HG03457 (cell line): ENCODE measurements around the gene MEAK7.

Source experiments
- ATAC-seq: cut with Tn5 transposase; IDR thresholded peaks from one replicate; pipeline ENCODE4 v1.9.1; 2021; ENCODE audit warnings: moderate number of reproducible peaks; ENCODE audit not compliant: unreplicated experiment

MEAK7 gene

DNA sequence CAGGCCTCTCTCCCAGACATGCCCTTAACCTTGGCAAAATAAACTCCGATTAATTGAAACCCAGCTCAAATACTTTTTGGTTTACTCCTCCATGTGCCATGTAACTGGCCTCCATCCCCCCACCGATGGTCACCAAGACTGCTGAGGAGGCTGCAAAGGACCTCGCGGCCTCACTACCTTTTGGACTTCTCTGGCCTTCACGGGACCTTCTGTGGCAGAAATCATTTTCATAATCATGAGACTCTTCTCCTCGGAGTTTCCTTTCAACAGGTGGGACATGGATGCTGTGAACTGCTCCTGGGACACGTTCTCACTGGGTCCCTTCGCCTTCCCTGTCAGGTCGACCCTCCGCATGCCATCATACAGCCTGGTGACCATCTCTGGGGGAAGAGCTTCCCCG is 9.0 kb downstream of the MEAK7 start:
- ATAC-seq = no peak

DNA sequence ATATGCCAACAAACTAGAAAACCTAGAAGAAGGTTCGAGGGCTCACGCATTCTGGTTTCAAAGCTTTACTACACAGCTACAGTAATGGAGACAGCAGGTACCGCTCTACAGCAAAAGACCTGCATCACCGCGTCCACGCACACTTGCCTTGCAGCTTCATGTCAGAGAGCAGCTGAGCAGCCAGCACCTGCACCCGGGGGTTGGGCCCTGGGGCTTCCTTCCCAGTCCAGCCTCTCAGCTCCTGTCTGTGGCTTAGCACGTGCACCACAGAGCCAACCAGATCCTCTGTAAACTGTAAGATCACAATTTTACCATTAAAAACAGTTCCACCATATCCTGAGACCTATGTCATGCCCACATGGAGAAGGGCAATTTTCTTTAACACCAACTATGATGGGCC is 15.3 kb downstream of the MEAK7 start:
- ATAC-seq = no peak

DNA sequence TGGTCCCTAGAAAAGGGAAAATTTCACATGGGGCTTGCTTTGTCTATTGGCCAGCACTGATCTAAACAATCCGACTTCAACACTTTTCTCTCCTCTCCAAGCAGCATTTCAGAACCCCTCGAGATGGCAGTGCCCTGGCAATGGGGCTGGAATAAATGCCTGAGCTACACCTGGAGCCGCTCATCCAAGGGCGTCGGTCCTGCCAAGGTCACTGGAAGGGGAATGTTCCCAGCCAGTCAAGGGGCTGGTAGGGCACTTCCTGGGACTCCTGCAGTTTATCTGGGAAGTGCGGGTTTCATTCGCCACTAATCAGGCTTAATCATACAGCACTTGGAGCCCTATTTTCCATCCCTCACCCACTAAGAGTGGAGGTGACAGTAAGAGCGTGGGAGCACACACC is 17.1 kb downstream of the MEAK7 start:
- no peak for ATAC-seq

- no peak for ATAC-seq
Observed at GRCh38 chr16:84486551-84487235, 17.8 kb downstream of the MEAK7 start.

GRCh38 chr16:84486126-84486525 is 18.3 kb downstream of the MEAK7 start:
- ATAC-seq = no peak

DNA sequence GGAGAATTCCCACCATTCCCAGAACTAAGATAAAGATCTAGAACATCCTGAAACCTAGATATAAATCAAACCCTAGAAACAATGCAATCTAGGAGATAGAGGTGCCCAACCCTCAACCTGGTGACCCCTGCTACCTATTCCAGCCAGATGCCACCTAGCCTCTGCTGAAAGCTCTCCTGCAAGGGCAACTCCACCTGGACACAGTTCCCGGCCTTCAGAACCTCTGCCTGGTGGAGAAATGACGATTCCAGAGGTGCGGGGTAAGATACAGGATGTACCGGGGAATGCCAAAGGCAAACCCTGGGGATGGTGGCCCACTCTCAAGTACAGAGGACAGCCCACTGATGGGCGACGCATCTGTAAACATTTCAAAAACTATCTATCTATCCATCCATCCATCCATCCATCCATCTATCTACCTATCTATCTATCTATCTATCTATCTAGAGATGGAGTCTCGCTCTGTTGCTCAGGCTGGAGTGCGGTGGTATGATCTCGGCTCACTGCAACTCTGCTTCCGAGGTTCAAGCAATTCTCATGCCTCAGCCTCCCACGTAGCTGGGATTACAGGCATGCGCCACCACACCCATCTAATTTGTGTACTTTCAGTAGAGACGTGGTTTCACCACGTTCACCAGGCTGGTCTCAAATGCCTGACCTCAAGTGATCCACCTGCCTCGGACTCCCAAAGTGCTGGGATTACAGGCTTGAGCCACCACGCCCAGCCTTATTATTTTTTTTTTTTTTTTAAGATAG is 19.0 kb downstream of the MEAK7 start:
- no peak for ATAC-seq

DNA sequence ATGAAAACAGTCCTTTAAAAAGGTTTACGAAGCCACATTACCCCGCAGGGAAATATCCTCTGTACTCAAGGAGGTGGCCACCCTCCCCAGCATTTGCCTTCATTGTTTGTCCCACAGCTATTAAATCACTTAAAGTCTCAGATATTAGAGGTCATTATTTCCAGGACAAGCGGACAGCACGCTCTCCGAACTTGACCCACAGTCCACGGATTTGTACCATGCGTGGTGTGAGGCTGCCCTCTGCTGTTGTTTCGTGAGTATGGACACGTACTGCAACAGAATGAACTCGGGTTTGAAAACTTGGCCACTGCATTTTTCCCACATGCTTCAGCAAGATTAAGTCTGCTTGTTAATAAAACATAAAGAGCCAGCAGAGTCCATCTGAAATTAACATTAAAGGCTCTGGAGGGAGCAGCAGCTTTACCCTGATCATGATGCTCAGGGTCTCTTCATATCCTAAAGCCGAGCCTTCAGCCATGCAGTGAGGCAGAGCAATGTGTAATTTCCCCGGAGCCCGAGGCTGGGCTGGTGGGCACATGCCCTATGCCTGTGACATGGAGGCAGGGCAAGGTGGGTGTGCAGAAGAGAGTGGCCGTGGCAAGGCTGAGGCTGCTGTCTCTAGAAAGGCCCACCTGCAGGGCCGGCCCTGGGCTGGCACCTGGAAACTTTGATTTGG is 19.7 kb downstream of the MEAK7 start:
- ATAC-seq = no peak

DNA sequence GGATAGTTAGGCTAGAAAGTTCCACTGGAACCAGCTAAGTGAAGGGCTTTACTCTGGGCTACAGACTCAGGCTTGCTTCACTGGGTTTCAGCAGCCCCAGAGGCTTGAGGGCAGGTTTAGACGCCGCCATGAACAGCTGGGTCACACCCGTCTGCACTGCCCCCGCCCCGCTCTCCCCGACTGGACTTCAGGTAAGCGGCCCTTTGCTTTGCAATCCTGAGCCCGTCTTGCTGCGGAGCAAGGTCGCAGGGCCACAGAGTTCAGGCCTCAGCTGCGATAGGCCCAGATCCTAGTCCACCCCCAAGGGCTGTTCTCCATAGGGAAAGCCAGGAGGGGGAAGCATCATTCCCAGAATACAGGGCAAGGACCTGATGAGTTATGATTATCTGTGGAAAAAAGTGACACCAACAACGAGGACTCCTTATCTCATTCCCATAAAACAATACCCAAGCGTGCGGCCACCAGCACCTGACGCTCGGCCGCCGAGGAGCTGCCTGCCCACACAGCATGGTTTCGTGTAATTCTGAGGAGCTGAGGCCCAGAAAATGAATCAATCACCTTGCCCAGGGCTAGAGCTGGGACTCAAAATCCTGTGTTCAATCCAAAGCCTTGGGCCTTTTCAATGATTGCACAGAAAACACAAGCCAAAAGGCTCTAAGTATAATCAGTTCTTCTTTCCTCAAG is 20.4 kb downstream of the MEAK7 start:
- ATAC-seq = no peak

DNA sequence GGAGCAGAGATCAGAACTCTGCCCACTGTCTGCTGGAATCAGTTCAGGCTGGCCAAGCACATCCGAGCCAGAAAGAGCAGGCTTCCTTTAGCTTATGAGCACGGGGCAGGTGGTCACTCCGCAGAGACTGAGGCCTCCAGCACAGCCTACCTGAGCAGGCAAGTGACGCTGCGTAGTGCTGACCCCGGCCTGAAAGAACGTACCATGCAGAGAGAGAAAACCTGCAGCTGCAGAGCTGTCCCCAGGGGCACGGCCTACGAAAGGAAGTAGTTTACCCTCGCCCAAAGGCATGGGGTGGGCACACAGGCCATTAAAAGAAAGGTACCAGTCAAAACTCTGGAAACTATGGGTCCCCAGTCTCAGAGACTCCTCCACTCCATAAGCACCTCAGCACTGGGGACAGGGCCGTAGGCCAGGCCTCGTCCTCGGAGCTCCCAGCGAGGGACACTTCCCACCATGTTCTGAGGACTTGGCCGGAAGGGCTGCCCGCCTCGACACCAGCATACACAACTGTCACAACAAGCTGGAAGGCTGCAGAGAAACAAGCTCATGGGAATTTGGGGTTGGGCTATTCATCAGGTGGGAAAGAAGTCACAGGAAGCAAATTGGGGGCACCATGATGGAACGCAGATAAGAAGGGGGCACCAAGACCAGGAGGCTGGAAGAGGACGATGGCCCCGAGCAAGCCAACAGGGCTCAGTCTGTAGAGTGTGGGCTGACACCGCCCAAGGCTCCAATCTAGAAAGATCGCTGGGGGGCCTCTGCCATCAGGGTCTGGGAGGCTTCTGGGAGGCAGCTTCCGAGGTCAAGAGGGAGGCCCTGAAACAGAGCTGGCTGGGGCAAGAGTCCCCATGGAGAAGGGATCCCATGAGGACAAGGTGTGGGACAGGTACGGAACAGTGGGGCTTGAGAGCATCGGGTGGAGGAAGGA is 21.2 kb downstream of the MEAK7 start:
- no peak for ATAC-seq

DNA sequence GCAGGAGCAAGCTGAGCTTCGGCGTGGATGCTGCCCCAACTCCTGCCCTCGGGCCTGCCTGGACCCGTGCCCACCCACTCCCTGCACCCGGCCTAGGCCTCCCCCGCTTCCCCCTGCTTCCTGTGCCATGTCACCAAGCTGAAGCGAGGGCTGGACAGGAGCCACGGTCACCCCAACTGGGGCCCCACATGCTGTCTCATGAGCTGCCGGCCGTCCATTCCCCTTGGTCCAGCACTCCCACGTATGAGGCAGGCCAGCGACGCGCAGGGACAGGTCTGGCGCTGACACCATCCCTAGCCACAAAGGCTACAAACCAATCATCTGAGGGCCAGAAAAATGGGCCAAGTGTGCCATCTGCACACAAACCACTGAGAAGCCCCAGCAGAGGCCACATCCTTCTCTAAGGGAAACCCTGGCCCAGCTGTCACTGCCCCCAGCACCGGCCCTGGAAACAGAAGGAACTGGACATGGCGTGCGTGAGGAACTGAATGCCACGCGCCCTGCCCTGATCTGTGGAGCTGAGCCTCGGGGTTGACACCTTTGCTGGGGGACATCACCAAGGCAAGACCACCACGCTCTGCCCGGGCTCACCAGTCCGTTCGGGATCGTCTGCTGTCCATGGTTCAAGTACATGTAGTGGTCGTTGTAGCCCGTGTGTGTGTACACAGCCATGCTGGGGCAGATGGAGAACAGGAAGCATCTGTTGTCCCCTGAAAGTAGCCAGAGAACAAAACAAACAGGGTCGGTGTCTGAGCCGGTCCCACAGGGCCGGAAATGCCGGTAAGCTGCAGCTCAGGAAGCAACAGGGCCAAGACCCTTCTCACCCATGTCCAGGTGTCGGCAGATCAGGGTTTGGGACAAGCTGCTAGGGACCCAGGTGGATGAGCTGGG is 22.2 kb downstream of the MEAK7 start:
- no peak for ATAC-seq

- ATAC-seq = no peak
Observed at GRCh38 chr16:84481051-84481735, 23.3 kb downstream of the MEAK7 start.

DNA sequence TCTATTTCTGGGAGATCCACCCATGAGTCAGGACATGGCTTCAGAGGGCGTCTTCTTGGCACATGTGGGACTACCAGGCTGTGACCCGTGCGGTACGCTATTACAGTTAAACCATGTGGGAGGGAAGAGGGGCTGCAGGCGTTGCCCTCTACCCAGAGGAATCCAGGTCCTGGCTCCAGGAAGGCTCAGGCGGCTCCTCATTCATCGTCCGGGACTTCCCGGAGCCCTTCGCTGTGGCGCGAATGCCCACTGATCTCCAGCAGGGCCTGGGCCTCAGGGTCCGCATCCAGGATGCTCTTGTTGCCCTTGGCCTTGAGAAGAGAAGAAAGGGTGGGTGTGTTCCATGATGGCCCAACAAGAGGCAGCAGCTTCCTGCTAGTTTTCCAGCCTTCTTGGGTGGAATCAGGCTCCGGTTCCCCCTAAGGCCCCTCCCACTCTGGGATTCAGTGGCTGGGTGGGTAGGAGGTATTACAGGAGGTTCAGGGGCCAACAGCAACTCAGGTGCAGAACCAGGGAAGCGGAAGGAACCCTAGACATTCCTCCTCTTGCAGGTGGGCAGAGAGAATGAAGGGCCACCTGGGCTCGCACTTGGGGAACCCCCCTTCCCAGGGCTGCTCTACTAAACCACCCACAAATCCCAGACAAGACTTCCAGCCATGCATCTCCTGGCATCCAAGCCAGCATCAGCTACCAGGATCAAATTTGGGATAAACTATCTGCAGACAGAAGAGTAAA is 24.6 kb downstream of the MEAK7 start:
- ATAC-seq = no peak

DNA sequence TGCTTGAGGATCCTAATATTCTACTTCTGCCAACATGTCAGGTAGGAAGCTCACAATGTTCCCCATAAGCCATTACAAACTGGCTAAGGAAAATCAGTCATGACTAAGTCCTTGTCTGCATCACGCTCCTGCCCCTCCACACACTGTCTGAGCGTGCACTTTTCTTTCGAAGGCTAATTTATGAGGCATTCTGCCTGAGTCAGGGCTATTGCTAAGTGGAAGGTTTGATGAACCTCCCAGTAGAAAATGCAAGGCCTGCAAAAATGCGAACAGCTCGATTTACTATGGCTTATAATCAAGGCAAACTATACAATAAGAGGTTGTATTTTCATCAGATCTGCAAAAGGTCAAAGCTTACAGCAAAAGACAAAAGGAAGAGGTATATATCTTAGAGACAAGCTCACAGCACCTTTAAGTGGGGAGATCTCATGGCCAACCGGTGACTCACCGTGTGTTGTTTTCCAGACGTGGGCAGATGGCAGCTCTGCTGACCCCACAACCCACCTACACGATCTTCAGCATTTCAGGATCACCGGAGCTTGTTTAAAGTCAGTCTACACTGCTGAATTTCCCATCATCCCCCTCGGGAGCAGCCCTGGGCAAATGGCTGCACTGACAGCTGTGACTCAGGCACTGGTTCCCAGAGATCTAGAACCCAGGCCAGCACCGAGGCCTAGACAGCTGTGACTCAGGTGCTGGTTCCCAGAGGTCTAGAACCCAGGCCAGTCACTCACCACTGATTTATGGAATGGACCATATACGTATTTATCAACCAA is 26.1 kb downstream of the MEAK7 start:
- no peak for ATAC-seq

DNA sequence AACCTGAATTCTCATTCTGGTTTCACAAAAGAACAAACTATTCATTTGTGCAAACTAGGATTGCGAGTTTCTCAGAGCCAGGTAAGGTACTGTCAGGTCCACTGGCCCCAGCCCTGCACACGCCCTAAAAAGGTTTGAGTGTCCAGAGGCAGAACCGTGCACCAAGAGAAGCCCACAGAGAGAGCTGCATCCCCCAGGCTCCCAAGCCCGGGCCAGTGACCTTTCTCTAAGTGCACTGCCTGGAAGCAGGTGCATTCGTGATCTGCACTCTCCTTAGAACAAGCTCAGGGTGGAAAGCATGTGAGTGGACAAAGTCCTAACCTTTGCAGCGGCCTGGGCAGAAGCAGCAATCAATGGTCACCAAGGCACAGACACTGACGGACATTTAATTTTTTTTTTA is 26.8 kb downstream of the MEAK7 start:
- no peak for ATAC-seq

DNA sequence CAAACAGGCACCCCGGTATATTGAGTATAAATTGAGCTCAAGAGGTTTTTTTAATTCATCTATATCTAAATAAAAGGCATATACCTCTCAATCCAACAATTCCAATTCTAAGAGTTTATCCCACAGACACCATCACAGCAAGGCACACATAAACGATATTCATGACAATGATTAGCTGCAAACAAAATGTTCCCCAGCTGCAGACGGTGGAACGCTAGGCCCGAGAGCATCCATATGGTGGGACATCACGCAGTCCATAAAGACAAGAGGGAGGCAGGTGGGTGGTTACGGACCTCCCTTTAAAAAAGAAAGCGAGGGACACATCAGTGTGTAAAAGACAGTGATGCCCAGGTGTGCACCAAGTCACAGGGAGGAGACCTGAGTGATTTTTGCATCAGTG is 28.1 kb downstream of the MEAK7 start:
- ATAC-seq = no peak

- no peak for ATAC-seq
Observed at GRCh38 chr16:84475643-84476240, 28.7 kb downstream of the MEAK7 start.

- no peak for ATAC-seq
Observed at GRCh38 chr16:84471966-84472365, 32.5 kb downstream of the MEAK7 start.
